ENCODE data around the gene ACOX3.

The ACOX3 gene

GRCh38 chr4:8463811-8464210 is 23.3 kb upstream of the ACOX3 start:
- H3K9ac ChIP-seq (ENCODE audit: low read depth, low read length, poor library complexity, severe bottlenecking): no peak overlapping the region
- H3F3A ChIP-seq (ENCODE audit: low read depth): no peaks in the 10 kb centered on the region
- no peaks in the 10 kb centered on the region for H3K4me1 ChIP-seq (ENCODE audit: insufficient read depth, low read length, poor library complexity, severe bottlenecking)
- H3K9me2 ChIP-seq (replicated peaks; ENCODE audit: low read depth, low read length): no peaks in the 10 kb centered on the region
- no peaks in the 10 kb centered on the region for H3K79me2 ChIP-seq (ENCODE audit: insufficient read depth, low read length)
- H4K20me1 ChIP-seq (ENCODE audit: insufficient read depth, low read length, poor library complexity, severe bottlenecking): no peaks in the 10 kb centered on the region
- no peak overlapping the region for H2AFZ ChIP-seq (ENCODE audit: low read length)
- TF ChIP-seq EZH2phosphoT487 (IDR thresholded peaks at IDR 0.05; ENCODE audit: borderline replicate concordance) (no peak), CTCF (conservative IDR thresholded peaks at IDR 0.05; ENCODE audit: low read length) (no peak)
- H3K9me3 ChIP-seq (ENCODE audit: insufficient read depth, low read depth, low read length): no peaks in the 10 kb centered on the region
- no peak overlapping the region for H3K4me2 ChIP-seq (ENCODE audit: low read depth, low read length, poor library complexity, severe bottlenecking)
- no peaks in the 10 kb centered on the region for H3K27me3 ChIP-seq (ENCODE audit: insufficient read depth, low read length, poor library complexity, severe bottlenecking)
- no peak overlapping the region for H3K4me3 ChIP-seq (ENCODE audit: low read length, poor library complexity, severe bottlenecking)
- peaks cover 27% of the 10 kb centered on the region; the same call in 1 of the 2 replicates for H3K36me3 ChIP-seq (ENCODE audit: insufficient read depth, low read length)

GRCh38 chr4:8461616-8462015 is 21.1 kb upstream of the ACOX3 start:
- no peaks in the 10 kb centered on the region for H3K79me2 ChIP-seq (ENCODE audit: insufficient read depth, low read length)
- no peaks in the 10 kb centered on the region for H3K27me3 ChIP-seq (ENCODE audit: insufficient read depth, low read length, poor library complexity, severe bottlenecking)
- H3K4me3 ChIP-seq (ENCODE audit: low read length, poor library complexity, severe bottlenecking): no peak overlapping the region
- no peaks in the 10 kb centered on the region for H3F3A ChIP-seq (ENCODE audit: low read depth)
- no peak overlapping the region for H3K9ac ChIP-seq (ENCODE audit: low read depth, low read length, poor library complexity, severe bottlenecking)
- no peak overlapping the region for H2AFZ ChIP-seq (ENCODE audit: low read length)
- H4K20me1 ChIP-seq (ENCODE audit: insufficient read depth, low read length, poor library complexity, severe bottlenecking): no peaks in the 10 kb centered on the region
- no peaks in the 10 kb centered on the region for H3K4me1 ChIP-seq (ENCODE audit: insufficient read depth, low read length, poor library complexity, severe bottlenecking)
- no peaks in the 10 kb centered on the region for H3K9me3 ChIP-seq (ENCODE audit: insufficient read depth, low read depth, low read length)
- peaks cover 22% of the 10 kb centered on the region; the same call in 1 of the 2 replicates for H3K36me3 ChIP-seq (ENCODE audit: insufficient read depth, low read length)
- H3K9me2 ChIP-seq (replicated peaks; ENCODE audit: low read depth, low read length): no peaks in the 10 kb centered on the region
- no peak overlapping the region for H3K4me2 ChIP-seq (ENCODE audit: low read depth, low read length, poor library complexity, severe bottlenecking)
- no peak for TF ChIP-seq EZH2phosphoT487 (IDR thresholded peaks at IDR 0.05; ENCODE audit: borderline replicate concordance)
- no peak for TF ChIP-seq CTCF (conservative IDR thresholded peaks at IDR 0.05; ENCODE audit: low read length)

- Histone ChIP-seq H3K4me2 (ENCODE audit: low read depth, low read length, poor library complexity, severe bottlenecking) (no peak overlapping the region), H3K79me2 (ENCODE audit: insufficient read depth, low read length) (no peaks in the 10 kb centered on the region), H2AFZ (ENCODE audit: low read length) (no peak overlapping the region), H3K4me1 (ENCODE audit: insufficient read depth, low read length, poor library complexity, severe bottlenecking) (no peaks in the 10 kb centered on the region), H4K20me1 (ENCODE audit: insufficient read depth, low read length, poor library complexity, severe bottlenecking) (no peaks in the 10 kb centered on the region), H3K36me3 (ENCODE audit: insufficient read depth, low read length) (peaks cover 18% of the 10 kb centered on the region; the same call in 1 of the 2 replicates), H3K9ac (ENCODE audit: low read depth, low read length, poor library complexity, severe bottlenecking) (no peak overlapping the region), H3K4me3 (ENCODE audit: low read length, poor library complexity, severe bottlenecking) (no peak overlapping the region), H3F3A (ENCODE audit: low read depth) (no peaks in the 10 kb centered on the region), H3K9me2 (replicated peaks; ENCODE audit: low read depth, low read length) (no peaks in the 10 kb centered on the region), H3K9me3 (ENCODE audit: insufficient read depth, low read depth, low read length) (no peaks in the 10 kb centered on the region), H3K27me3 (ENCODE audit: insufficient read depth, low read length, poor library complexity, severe bottlenecking) (no peaks in the 10 kb centered on the region)
- TF ChIP-seq CTCF (conservative IDR thresholded peaks at IDR 0.05; ENCODE audit: low read length) (no peak), EZH2phosphoT487 (IDR thresholded peaks at IDR 0.05; ENCODE audit: borderline replicate concordance) (no peak)
Measured at GRCh38 chr4:8461086-8461485, 20.6 kb upstream of the ACOX3 start.
